GM19035 (cell line): ENCODE measurements around the gene MKX.
A peak's percentile ranks its signal among the peaks of the same experiment; 100 is the strongest.

ENCODE experiments used
- ATAC-seq: cut with Tn5 transposase; IDR thresholded peaks from one replicate; pipeline ENCODE4 v1.9.1; 2021; ENCODE audit not compliant: unreplicated experiment

The MKX gene

DNA sequence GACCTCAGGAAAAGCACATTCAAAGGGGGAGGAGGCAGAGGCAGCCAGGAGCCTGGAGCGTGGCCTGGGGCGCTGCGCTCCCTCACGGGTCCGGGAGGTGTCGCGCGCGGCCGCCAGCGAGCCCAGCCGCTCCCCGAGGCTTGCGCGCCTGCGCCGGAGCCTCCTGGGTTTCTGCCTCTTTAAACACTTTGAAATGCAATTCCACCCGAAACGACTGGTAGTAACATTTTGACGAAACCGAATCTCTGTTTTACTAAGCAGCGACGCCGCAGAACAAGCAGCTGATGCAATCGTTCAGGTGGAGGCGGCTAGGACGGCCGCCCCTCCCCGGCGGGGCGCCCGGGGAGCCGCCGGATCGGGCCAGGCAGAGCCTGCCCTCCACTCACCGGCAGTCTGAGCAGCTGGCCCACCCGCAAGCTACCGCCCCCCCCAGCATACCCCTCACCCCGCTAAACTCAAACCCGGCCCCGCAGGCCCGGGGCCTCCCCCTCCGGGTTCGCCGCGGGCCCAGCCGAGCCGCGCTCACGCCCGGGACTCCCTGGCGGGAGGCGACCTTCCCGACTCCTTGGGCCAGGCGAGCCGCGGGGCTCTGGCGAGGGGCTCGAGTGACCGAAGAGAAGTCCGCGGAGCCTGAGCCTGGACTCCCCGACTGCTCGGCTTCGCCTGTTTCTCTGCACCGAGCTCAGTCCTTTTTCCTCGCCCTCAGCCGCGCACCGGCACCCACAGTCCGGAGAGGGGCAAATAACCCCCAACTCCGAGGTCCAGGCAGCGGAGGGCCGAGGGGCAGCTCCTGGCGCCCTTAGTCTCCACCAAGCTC, 3.2 kb downstream of the MKX start:
- peak; percentile 92 for ATAC-seq

GRCh38 chr10:27741173-27742091, 4.2 kb downstream of the MKX start:
- ATAC-seq, result no peak

DNA sequence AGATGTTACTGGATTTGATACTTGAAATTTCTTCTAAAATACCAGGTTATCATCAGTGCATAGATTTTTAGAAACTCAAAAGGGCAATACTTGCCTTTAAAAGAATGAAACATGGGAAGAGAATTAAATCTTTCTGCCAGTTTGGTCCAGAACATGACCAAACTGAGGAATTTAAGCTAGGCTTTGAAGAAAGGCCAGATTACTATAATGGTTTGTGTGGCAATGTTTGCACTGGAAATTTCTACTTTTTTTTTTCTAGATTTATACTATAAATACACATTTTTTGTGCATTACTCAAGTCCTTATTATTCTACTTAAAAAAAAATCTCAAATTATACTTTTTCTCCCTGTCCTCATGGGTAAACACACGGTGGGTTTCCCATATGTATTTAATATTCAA, 9.2 kb downstream of the MKX start:
- no peak for ATAC-seq

DNA sequence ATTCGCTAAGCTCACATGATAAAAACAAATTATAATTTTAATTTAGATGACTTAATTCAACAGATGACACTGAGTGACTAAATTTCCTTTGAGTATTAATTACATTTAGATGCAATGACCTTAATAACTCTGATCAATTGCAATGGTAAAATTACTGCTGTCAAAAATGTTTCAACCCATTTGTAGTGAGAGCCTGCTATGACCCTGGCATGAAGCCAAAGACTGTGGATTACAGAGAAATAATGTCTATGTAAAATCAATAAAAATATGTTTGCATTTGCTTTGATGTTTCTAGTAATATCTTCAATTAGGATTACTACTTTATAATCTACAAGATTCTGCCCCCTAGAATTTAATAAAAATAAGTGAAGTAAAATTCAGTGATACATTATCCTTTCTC, 15.6 kb downstream of the MKX start:
- ATAC-seq, result no peak

- ATAC-seq, result no peak
These were observed 17.3 kb downstream of the MKX start for GRCh38 chr10:27728338-27728737.

- ATAC-seq, result no peak
These were observed 21.3 kb downstream of the MKX start for GRCh38 chr10:27724287-27724686.

DNA sequence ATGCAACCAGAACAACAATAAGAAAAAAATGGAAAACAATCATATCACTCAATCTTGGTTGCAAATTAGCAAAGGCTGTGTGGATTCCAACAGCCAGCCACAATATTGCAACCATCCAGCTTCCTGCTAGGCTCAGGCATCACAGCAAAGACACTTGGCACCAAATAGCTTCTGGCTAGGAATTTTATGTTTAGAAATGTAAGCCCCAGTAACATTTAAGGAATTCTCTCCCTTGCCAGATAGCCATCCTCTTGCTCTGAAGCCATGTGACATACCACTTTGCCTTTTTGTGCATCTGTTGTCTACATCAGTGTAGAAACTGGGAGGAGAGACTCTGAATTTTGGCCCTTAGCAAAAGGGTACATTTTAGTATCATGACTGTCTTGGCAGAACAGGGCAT, 22.2 kb downstream of the MKX start:
- no peak for ATAC-seq

- ATAC-seq, result no peak
These were observed 25.1 kb downstream of the MKX start for GRCh38 chr10:27720529-27720928.

GRCh38 chr10:27719052-27719451, 26.6 kb downstream of the MKX start:
- ATAC-seq, result no peak

- ATAC-seq, result no peak
These were observed 27.8 kb downstream of the MKX start for GRCh38 chr10:27717861-27718260.

DNA sequence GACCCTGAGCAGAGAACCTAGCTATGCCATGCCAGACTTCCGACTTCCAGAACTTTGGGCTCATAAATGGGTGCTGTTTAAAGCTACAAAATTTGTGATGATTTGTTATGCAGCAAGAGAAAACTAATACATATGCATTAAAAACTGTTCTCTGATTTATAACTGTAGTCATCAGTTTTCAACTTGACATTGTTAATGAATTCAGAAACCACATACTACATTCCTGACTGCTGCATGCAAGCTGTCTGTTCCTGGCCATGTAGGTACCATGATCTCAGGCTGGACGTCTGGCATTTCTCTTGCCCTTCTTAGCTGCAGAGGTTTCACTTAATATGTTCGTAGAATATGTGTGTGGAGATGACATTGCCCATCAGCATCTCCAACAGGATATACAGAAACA, 28.4 kb downstream of the MKX start:
- no peak for ATAC-seq

DNA sequence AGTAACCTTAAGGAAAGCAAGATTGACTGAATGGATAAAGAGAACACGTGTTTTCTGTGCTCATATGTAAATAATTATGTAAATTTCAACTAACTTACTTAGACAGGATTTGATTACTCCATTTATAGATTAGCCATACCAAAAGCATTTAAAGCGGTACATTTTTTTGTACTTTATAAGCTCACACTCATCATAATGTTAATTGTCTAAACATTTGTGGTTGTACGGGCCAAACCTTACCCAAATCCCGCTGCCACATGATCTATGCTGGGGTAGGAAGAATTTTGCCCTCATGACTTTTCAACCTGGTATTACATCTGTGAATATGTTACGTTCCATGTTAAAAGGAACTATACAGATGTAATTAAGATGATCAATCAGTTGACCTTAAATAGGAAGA, 29.1 kb downstream of the MKX start:
- no peak for ATAC-seq

GRCh38 chr10:27715505-27715904, 30.1 kb downstream of the MKX start:
- no peak for ATAC-seq

GRCh38 chr10:27714349-27714748, 31.3 kb downstream of the MKX start:
- ATAC-seq, result no peak

DNA sequence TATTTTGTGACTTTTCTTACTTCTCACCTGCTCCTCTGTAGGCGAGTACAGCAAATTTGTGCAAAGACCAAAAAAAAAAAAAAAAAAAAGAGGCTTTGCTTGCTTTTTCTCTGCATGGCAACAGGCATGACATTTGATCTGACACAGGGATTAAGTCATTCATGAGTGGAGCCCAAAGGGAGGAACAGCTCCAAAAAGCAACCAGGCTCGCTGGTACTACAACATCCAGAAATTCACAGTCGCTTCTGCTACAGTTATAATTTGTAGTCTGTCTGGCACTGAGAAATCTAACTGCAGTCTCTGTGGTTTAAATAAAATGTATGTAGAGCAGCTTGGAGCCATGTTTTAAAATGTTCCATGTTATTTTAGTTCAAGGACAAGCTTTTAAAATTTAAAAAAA, 31.7 kb downstream of the MKX start:
- ATAC-seq, result no peak

DNA sequence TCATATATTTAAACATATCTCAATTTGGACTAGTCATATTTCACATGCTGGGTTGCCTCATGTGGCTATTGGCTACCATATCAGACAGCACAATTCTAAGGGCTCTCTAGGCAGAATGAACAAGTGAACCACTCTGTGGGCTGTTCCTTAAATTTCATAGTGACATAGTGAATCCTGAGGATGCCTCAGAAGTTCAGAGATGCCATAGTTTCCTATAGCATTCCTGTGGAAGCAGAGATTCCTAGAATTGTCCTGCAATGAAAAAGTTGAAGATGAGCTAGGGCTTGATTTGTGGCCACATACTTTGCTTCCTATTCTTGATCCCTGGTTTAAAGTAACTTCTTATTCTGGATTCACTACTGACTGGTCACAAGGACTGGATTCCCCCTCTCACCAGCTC, 35.6 kb downstream of the MKX start:
- no peak for ATAC-seq

- ATAC-seq, result no peak
These were observed 36.3 kb downstream of the MKX start for GRCh38 chr10:27709304-27709703.

- ATAC-seq, result no peak
These were observed 43.6 kb downstream of the MKX start for GRCh38 chr10:27701938-27702537.

DNA sequence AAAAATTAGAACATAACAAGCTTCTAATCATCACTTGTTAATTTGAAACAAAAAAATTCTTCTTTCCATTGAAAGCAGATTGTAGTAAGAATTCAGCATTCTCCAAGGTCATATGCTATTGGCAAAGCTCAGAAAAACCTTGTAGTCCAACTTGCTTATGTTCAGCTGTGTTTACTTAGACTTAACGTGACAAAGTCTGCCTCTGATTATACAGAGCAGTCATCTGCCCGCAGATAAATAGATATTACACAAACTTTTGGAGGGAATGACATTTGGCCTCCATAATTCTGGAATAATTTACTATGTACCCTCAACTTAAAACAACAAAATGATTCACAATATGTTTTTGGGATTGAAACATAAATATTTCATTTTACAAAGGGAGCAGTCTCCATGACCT, 45.8 kb downstream of the MKX start:
- no peak for ATAC-seq

DNA sequence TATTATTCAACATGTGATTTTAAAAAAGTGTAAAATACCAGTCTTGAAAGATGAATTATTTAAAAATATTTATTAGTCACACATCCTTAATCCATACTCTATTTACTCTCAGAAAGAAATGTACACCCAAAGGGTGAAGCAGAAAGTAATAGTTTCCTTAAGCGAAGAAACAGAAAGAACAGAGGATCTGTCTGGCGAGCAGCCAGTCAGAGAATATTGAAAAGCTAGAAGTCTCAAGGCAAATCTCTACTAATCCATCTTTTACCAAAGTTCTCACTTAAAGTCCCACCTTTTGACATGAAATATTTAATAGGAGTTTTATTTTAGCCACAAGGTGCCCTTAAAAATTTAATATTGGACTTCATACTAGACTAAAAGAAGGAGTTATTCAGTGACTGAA, 46.7 kb downstream of the MKX start:
- no peak for ATAC-seq

DNA sequence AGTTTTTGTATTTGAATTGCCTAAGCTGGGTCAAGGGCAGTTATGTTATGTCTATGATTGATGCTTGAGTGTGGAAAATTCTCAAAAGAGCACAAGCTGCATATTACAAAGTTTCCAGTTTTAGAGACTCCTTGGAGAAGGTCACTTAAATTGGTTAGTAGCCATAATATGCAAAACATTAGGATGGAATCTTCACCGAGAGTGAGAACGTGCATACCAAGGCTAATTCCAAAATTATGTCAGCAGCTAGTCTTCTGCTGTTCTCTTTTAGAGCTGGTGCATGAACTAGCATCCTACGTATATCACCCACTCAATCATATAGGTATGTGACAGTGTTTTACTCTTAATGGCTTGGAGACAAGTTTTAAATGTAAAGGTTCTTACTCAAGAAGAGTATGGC, 49.2 kb downstream of the MKX start:
- ATAC-seq, result no peak

DNA sequence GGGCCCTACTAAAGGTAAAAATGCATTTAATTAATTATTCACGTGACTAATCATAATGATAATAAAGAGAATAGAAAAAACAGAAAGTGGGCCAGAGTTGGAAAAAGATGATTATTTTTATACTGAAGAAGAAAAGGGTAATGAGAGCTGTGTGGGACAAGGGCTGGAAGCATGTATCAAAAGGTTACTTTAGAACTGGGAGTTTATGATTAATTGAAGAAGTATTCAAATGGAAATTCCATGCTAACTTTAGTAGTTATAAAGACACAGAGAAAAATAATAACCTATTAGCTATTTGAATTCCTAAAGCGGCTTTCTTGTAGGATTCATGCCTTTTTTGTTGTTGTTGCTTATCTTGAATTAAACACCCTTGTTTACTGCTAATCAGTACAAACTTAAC, 49.9 kb downstream of the MKX start:
- ATAC-seq, result no peak
